Stimulated activated CD4-positive, alpha-beta T cell treated with anti-CD3 and anti-CD28 coated beads, TNF-alpha, amount 100 ng/mL, for 1 hour (primary cell): ENCODE data around the gene PFKFB3.

Experiments used
- DNase-seq, 3 donors: peaks; one replicate each; pipeline ENCODE4 v3.0.0-alpha.2; 2020; ENCODE audit warnings: low read depth in 3 of 3, low spot score in 1 of 3

Gene PFKFB3

DNA sequence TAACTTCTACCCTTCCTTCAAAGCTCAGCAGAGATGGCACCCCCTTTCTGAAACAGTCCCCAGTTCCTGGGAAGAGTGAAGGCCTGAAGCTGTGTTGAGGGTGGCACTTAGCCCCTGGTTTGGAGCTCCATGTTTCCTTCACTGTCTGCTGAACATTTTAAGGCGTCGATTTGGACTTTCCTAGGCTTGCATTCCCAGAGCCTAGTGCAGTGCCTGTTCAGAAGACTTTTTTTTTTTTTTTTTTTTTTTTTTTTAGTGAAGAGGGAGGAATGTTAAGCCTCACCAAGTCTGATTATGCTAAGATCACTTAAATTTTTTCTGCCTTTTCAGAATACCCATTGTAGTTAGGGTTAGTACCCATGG is 97.0 kb downstream of the PFKFB3 start:
- no peak for DNase-seq

DNA sequence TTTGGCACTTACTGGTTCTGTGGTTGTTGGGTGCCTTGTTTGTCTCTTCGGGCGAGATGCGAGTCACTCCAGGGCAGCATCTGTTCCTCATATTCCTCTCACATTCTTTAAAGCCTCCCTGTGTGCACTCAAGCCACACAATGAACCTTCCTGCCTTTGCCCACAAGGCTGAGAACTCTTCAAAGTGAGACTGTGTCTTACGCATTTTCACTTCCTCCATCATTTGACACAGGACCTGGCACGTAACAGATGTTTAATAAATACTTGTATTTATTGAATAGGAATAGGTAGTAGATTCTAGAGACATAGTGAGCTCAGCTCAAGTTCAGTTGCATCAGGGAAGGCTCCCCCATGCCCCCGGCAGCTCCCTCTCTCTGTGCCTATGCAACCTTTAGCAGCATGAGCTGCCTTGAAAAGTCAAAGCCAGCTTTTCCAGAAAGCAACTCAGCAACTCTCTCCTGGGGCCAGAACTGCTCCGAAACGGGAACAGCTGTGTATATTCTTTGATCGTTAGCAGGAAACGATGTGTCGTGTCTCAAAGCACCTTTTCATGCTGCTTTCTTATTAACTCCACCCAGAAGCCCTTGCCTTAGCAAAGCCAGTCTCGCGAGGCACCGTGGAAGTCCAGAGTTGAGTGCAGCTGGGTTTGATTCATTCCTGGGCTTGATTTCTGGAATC is 97.5 kb downstream of the PFKFB3 start:
- no peak for DNase-seq

- DNase-seq: no peak
Observed at GRCh38 chr10:6300784-6301460, 98.2 kb downstream of the PFKFB3 start.

GRCh38 chr10:6301488-6302075 is 98.8 kb downstream of the PFKFB3 start:
- DNase-seq: no peak
